ENCODE data around the gene TAB2.
"Not testable (repeated sequence)": the region's sequence is repeated elsewhere in the genome, so short reads cannot be mapped to it uniquely, and the experiment has no call there.

Gene TAB2

GRCh38 chr6:149448821-149449453 is 131.4 kb downstream of the TAB2 start:
- DNase-seq, result no peak

- no peak for DNase-seq
Observed at GRCh38 chr6:149449831-149450678, 132.5 kb downstream of the TAB2 start.

GRCh38 chr6:149450679-149451375 is 133.3 kb downstream of the TAB2 start:
- DNase-seq, result no peak

GRCh38 chr6:149451376-149452036 is 134.0 kb downstream of the TAB2 start:
- peak; percentile 40 for DNase-seq

- no peak for DNase-seq
Observed at GRCh38 chr6:149452037-149452939, 134.8 kb downstream of the TAB2 start.

GRCh38 chr6:149453597-149454345 is 136.3 kb downstream of the TAB2 start:
- DNase-seq, result no peak

GRCh38 chr6:149454346-149454848 is 136.9 kb downstream of the TAB2 start:
- no peak for DNase-seq

GRCh38 chr6:149455031-149455732 is 137.7 kb downstream of the TAB2 start:
- no peak for DNase-seq

GRCh38 chr6:149456311-149457021 is 139.0 kb downstream of the TAB2 start:
- no peak for DNase-seq

GRCh38 chr6:149457316-149457884 is 139.9 kb downstream of the TAB2 start:
- DNase-seq, result no peak

GRCh38 chr6:149458196-149458595 is 140.7 kb downstream of the TAB2 start:
- DNase-seq, result no peak

- no peak for DNase-seq
Observed at GRCh38 chr6:149458806-149459205, 141.3 kb downstream of the TAB2 start.

- no peak for DNase-seq
Observed at GRCh38 chr6:149459761-149460160, 142.2 kb downstream of the TAB2 start.

- not testable (repeated sequence) for DNase-seq
Observed at GRCh38 chr6:149460249-149460648, 142.7 kb downstream of the TAB2 start.
